ENCODE results near the gene OTX2.

The OTX2 gene

DNA sequence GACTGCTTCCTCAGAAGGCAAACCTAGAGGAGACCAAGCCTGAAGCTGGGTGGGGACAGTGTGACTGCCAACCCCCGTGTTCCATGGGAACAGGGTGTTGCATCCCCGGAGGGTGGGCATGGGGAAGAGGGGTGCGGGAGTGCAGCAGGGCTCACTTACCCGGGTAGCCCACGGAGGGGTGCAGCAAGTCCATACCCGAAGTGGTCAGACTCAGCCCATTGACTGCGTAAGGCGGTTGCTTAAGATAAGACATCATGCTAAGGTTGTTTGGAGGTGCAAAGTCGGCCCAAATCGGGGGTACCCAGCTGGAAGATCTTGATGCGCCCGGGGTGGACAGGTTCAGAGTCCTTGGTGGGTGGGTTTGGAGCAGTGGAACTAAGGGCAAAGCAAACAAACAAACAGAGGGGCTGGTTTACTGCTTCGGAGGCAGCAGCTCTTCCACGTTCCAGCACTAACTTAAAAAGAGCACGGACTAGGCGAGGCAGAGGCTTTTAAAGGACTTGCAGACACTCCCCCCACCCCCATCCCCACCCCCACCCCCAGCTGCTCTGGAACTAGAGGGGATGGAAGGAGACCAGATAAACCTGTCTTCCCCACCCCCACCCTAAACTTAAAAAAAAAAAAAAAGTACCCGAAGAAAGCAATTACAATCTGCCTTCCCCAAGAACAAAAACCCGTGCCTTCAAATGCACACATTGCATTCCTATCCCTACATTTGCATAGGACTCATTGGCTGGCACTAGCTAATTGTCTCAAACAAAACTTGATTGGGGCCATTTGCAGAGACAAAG lies 4.9 kb downstream of the OTX2 start:
- TF ChIP-seq, protein P1, sequence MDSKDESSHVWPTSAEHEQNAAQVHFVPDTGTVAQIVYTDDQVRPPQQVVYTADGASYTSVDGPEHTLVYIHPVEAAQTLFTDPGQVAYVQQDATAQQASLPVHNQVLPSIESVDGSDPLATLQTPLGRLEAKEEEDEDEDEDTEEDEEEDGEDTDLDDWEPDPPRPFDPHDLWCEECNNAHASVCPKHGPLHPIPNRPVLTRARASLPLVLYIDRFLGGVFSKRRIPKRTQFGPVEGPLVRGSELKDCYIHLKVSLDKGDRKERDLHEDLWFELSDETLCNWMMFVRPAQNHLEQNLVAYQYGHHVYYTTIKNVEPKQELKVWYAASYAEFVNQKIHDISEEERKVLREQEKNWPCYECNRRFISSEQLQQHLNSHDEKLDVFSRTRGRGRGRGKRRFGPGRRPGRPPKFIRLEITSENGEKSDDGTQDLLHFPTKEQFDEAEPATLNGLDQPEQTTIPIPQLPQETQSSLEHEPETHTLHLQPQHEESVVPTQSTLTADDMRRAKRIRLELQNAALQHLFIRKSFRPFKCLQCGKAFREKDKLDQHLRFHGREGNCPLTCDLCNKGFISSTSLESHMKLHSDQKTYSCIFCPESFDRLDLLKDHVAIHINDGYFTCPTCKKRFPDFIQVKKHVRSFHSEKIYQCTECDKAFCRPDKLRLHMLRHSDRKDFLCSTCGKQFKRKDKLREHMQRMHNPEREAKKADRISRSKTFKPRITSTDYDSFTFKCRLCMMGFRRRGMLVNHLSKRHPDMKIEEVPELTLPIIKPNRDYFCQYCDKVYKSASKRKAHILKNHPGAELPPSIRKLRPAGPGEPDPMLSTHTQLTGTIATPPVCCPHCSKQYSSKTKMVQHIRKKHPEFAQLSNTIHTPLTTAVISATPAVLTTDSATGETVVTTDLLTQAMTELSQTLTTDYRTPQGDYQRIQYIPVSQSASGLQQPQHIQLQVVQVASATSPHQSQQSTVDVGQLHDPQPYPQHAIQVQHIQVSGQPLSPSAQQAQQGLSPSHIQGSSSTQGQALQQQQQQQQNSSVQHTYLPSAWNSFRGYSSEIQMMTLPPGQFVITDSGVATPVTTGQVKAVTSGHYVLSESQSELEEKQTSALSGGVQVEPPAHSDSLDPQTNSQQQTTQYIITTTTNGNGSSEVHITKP (tag by site-specific recombination; IDR thresholded peaks at IDR 0.05) = no peak
- TF ChIP-seq ZNF433 (tag by site-specific recombination; IDR thresholded peaks at IDR 0.05; ENCODE audit: low read depth) (no peak), ZNF140 (tag by site-specific recombination; IDR thresholded peaks at IDR 0.05) (no peak), ZNF223 (tag by site-specific recombination; IDR thresholded peaks at IDR 0.05) (no peak), ZNF24 (tag by site-specific recombination; IDR thresholded peaks at IDR 0.05) (no peak), ZNF311 (tag by site-specific recombination; IDR thresholded peaks at IDR 0.05; ENCODE audit: borderline replicate concordance) (no peak), ZNF221 (tag by site-specific recombination; IDR thresholded peaks at IDR 0.05; ENCODE audit: borderline replicate concordance) (no peak), ZIC2 (tag by site-specific recombination; IDR thresholded peaks at IDR 0.05) (no peak), ZNF792 (tag by site-specific recombination; IDR thresholded peaks at IDR 0.05) (no peak)
- TF ChIP-seq, protein P2, sequence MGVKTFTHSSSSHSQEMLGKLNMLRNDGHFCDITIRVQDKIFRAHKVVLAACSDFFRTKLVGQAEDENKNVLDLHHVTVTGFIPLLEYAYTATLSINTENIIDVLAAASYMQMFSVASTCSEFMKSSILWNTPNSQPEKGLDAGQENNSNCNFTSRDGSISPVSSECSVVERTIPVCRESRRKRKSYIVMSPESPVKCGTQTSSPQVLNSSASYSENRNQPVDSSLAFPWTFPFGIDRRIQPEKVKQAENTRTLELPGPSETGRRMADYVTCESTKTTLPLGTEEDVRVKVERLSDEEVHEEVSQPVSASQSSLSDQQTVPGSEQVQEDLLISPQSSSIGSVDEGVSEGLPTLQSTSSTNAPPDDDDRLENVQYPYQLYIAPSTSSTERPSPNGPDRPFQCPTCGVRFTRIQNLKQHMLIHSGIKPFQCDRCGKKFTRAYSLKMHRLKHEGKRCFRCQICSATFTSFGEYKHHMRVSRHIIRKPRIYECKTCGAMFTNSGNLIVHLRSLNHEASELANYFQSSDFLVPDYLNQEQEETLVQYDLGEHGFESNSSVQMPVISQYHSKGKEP (tag by site-specific recombination; IDR thresholded peaks at IDR 0.05) = no peak
- TF ChIP-seq, protein P3, sequence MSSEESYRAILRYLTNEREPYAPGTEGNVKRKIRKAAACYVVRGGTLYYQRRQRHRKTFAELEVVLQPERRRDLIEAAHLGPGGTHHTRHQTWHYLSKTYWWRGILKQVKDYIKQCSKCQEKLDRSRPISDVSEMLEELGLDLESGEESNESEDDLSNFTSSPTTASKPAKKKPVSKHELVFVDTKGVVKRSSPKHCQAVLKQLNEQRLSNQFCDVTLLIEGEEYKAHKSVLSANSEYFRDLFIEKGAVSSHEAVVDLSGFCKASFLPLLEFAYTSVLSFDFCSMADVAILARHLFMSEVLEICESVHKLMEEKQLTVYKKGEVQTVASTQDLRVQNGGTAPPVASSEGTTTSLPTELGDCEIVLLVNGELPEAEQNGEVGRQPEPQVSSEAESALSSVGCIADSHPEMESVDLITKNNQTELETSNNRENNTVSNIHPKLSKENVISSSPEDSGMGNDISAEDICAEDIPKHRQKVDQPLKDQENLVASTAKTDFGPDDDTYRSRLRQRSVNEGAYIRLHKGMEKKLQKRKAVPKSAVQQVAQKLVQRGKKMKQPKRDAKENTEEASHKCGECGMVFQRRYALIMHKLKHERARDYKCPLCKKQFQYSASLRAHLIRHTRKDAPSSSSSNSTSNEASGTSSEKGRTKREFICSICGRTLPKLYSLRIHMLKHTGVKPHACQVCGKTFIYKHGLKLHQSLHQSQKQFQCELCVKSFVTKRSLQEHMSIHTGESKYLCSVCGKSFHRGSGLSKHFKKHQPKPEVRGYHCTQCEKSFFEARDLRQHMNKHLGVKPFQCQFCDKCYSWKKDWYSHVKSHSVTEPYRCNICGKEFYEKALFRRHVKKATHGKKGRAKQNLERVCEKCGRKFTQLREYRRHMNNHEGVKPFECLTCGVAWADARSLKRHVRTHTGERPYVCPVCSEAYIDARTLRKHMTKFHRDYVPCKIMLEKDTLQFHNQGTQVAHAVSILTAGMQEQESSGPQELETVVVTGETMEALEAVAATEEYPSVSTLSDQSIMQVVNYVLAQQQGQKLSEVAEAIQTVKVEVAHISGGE (tag by site-specific recombination; conservative IDR thresholded peaks at IDR 0.05; ENCODE audit: low read depth) = no peak
- Histone ChIP-seq H3K4me3 (ENCODE audit: low read depth, low read length) (no peak overlapping the region), H3K27ac (ENCODE audit: extremely low read depth, low read depth, low read length) (no peak overlapping the region), H3K4me1 (ENCODE audit: control insufficient read depth, insufficient read depth, low read length) (no peaks in the 10 kb centered on the region), H3K9me3 (ENCODE audit: control insufficient read depth, insufficient read depth, low read depth, low read length) (no peaks in the 10 kb centered on the region), H3K36me3 (ENCODE audit: control insufficient read depth in 2 of 2, insufficient read depth in 1 of 2, low read length in 2 of 2) (peaks cover 0 to 7% of the 10 kb centered on the region in 2 experiments; a peak in 1 of 3 replicates)
- CTCF ChIA-PET = no interaction called here
- POLR2A ChIA-PET = no interaction called here

DNA sequence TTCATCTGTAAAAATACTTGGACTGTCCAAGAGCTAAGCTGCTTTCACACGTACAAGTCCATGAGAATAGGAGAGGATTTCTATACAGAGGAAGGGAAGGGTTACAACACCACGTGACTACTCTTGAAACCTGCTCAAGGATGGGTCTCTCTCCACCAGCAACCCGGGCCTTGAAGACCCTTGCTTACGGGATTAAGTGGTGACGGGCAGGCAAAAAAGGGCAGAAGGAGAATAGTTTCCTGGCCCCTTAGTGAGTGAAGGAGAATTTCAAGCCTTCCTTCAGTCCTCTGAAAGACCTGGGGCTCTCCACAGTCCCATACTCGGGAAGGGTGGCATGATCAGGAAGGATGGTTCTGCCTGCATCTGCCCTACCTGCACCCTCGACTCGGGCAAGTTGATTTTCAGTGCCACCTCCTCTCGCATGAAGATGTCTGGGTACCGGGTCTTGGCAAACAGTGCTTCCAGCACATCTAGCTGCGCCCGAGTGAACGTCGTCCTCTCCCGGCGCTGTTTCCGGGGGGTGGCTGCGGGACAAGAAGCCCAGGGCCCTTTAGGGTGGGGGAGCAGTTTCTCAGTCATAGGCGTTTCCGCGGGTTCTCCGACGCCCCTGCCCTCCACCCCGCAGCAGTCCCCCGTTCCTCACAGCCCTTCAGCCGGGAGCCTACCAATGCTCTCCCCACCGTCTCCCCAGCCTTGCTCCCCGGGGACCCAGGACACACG lies 6.3 kb downstream of the OTX2 start:
- no peaks in the 10 kb centered on the region for H3K9me3 ChIP-seq (ENCODE audit: control insufficient read depth, insufficient read depth, low read depth, low read length)
- TF ChIP-seq, protein P4, sequence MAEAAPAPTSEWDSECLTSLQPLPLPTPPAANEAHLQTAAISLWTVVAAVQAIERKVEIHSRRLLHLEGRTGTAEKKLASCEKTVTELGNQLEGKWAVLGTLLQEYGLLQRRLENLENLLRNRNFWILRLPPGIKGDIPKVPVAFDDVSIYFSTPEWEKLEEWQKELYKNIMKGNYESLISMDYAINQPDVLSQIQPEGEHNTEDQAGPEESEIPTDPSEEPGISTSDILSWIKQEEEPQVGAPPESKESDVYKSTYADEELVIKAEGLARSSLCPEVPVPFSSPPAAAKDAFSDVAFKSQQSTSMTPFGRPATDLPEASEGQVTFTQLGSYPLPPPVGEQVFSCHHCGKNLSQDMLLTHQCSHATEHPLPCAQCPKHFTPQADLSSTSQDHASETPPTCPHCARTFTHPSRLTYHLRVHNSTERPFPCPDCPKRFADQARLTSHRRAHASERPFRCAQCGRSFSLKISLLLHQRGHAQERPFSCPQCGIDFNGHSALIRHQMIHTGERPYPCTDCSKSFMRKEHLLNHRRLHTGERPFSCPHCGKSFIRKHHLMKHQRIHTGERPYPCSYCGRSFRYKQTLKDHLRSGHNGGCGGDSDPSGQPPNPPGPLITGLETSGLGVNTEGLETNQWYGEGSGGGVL (tag by site-specific recombination; IDR thresholded peaks at IDR 0.05) = no peak
- no peak for TF ChIP-seq ZNF146 (tag by site-specific recombination; IDR thresholded peaks at IDR 0.05)
- TF ChIP-seq, protein P5, sequence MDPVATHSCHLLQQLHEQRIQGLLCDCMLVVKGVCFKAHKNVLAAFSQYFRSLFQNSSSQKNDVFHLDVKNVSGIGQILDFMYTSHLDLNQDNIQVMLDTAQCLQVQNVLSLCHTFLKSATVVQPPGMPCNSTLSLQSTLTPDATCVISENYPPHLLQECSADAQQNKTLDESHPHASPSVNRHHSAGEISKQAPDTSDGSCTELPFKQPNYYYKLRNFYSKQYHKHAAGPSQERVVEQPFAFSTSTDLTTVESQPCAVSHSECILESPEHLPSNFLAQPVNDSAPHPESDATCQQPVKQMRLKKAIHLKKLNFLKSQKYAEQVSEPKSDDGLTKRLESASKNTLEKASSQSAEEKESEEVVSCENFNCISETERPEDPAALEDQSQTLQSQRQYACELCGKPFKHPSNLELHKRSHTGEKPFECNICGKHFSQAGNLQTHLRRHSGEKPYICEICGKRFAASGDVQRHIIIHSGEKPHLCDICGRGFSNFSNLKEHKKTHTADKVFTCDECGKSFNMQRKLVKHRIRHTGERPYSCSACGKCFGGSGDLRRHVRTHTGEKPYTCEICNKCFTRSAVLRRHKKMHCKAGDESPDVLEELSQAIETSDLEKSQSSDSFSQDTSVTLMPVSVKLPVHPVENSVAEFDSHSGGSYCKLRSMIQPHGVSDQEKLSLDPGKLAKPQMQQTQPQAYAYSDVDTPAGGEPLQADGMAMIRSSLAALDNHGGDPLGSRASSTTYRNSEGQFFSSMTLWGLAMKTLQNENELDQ (tag by site-specific recombination; IDR thresholded peaks at IDR 0.05; ENCODE audit: low read depth) = no peak
- TF ChIP-seq, protein P6, sequence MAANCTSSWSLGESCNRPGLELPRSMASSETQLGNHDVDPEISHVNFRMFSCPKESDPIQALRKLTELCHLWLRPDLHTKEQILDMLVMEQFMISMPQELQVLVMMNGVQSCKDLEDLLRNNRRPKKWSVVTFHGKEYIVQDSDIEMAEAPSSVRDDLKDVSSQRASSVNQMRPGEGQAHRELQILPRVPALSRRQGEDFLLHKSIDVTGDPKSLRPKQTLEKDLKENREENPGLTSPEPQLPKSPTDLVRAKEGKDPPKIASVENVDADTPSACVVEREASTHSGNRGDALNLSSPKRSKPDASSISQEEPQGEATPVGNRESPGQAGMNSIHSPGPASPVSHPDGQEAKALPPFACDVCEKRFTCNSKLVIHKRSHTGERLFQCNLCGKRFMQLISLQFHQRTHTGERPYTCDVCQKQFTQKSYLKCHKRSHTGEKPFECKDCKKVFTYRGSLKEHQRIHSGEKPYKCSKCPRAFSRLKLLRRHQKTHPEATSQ (tag by site-specific recombination; IDR thresholded peaks at IDR 0.05) = no peak
- H3K27ac ChIP-seq (ENCODE audit: extremely low read depth, low read depth, low read length) = no peak overlapping the region
- H3K4me1 ChIP-seq (ENCODE audit: control insufficient read depth, insufficient read depth, low read length) = no peaks in the 10 kb centered on the region
- peaks cover 0 to 7% of the 10 kb centered on the region in 2 experiments; a peak in 1 of 3 replicates for H3K36me3 ChIP-seq (ENCODE audit: control insufficient read depth in 2 of 2, insufficient read depth in 1 of 2, low read length in 2 of 2)
- ChIA-PET CTCF (no interaction called here), POLR2A (no interaction called here)
- no peak overlapping the region for H3K4me3 ChIP-seq (ENCODE audit: low read depth, low read length)

All from HEK293 (cell line).